Astrocyte of the cerebellum (primary cell): ENCODE results near the gene GDPD5.

ENCODE experiments used
- DNase-seq: peaks from one replicate; pipeline ENCODE4 v3.0.0-alpha.2; 2011; ENCODE audit warnings: low read depth
- H3K4me3 ChIP-seq: 2 replicates; pipeline ENCODE4 v1.5.1; 2011; ENCODE audit warnings: mild to moderate bottlenecking, low read depth, low read length, moderate library complexity
- in situ Hi-C: cut with HindIII; loops from 2 replicates; pipeline ENCODE4 v1.10.0; 2017; ENCODE audit warnings: low sequenced_read_pairs
- TF ChIP-seq, protein P1 (sequence below): IDR thresholded peaks from 2 replicates; pipeline ENCODE4 v1.5.1; 2012; ENCODE audit warnings: low read length, low read depth, moderate library complexity, mild to moderate bottlenecking; ENCODE audit errors: missing control alignments

Gene GDPD5

DNA sequence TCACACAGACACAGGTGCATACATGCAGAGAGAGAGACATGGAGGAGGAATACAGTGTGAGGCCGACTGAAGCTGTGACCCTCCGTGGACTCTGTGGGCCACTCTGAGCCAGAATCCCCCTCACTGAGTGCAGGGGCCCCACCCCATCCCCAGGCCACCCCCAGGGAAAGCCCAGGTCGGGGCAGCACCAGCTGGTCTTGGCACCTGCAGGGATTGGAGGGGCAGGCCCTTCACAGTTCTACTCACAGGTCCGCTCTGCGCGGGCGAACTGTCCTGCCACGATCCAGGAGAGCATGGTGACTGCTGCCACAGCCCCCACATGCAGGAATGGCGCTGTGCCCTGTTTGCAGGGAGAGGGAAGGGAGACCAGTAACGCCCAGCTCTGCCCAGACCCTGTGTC lies 76.5 kb downstream of the GDPD5 start:
- H3K4me3 ChIP-seq: no peak overlapping the region
- DNase-seq: no peak
- in situ Hi-C loops: no loop called here
- TF ChIP-seq, protein P1, sequence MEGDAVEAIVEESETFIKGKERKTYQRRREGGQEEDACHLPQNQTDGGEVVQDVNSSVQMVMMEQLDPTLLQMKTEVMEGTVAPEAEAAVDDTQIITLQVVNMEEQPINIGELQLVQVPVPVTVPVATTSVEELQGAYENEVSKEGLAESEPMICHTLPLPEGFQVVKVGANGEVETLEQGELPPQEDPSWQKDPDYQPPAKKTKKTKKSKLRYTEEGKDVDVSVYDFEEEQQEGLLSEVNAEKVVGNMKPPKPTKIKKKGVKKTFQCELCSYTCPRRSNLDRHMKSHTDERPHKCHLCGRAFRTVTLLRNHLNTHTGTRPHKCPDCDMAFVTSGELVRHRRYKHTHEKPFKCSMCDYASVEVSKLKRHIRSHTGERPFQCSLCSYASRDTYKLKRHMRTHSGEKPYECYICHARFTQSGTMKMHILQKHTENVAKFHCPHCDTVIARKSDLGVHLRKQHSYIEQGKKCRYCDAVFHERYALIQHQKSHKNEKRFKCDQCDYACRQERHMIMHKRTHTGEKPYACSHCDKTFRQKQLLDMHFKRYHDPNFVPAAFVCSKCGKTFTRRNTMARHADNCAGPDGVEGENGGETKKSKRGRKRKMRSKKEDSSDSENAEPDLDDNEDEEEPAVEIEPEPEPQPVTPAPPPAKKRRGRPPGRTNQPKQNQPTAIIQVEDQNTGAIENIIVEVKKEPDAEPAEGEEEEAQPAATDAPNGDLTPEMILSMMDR: no peak

DNA sequence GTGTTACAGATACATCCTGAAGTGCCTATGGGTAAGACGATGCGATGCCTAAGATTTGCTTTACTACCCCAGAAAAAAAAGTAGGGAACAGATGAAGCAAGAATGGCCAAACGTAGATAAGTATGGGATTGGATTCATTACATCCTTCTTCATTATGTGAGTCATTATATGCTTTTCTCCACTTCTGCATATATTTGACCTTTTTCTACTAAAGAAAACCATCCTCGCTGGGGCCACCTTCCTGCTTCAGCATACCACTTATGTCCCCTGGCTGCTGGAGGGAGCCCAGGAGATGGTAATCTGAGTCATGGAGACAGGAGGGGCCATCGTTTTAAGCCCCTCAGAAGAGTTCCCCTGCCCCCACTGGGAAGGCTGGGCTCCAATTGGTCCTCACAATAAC lies 78.3 kb downstream of the GDPD5 start:
- no peak overlapping the region for H3K4me3 ChIP-seq
- DNase-seq: no peak
- in situ Hi-C loops: no loop called here
- TF ChIP-seq, protein P1: no peak

DNA sequence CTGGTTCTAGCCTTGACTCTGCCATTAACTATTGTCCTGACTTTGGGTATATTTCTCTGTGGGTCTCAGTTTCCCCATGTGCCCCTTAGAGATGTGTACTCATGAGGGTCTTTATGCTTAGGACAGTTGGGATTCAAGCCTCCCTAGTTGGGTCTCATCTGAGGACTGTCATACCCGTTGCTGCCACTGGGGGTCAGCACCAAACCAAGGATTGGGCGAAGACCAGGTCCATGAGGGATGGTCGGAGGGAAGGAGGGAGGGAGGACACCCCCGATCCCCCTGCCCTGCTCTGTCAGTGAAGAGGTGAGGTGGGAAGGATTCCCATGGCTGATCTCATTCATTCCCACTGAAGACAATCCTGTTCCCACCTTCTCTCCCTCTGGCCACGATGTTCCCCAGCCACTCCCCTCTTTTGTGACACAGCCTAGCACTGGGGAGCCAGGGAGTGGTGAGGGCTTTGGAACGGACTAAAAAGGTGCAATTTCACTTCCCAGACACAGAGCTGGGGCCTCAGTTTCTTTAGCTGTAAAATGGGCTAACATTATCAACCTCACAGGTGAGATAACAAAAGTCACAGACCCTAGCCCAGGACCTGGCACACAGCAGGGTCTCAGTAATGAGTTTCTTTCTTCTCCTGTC lies 80.3 kb downstream of the GDPD5 start:
- TF ChIP-seq, protein P1: peak; percentile 92
- in situ Hi-C loops: no loop called here
- no peak overlapping the region for H3K4me3 ChIP-seq
- DNase-seq: peak; percentile 11

DNA sequence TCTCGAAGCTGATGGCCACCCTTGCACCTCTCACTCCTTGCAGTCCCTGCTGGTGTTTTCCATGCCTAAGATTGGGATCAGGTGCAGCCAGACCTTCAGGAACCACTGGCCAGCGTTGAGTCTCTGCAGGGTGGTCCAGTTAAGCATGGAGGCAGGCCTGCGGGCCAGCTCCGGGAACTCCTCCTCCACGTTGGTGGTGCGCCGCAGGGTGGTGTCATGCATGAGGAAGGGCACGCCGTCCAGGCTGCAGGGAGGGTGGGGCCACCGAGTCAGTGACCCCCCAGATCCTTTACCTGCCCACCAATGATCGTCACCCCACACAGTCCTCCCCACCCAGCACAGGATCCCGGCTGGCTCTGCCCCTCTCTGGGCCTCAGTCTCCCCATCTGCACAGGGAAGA lies 82.7 kb downstream of the GDPD5 start:
- in situ Hi-C loops: no loop called here
- H3K4me3 ChIP-seq: no peak overlapping the region
- TF ChIP-seq, protein P1: no peak
- no peak for DNase-seq

DNA sequence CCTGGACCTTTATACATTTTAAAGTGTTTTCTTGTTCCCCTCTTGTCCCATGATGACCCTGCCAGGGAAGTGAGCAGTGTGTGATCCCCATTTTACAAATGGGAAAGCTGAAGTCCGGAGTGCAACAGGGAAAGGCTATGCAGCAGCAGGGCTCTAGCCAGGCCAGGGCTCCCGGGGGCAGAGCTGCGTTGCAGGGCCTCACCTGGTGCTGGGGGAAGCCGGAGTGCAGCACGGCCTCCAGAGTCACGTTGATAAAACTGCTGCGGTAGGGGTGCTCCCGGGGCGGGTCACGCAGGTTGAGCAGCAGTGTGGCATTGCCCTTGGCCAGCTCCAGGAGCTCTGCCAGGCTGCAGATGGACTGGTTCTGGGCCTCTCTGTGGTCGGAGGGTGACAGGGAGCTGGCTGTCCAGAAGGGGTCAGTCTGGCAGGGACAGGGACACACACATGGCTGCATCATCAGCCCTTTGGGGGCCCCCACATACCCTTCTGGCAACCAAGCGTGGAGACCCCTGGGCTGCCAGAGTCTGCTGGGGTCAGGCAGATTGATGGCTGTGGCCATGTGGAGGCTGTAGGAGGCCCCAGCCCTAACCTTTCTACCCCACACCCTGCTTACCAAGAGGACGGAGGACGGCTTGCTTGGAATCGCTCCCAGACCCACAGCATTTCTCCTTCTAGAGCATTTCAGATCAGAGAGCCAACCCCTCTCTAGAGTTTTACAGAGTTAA lies 83.4 kb downstream of the GDPD5 start:
- H3K4me3 ChIP-seq: no peak overlapping the region
- TF ChIP-seq, protein P1: no peak
- in situ Hi-C loops: no loop called here
- no peak for DNase-seq

DNA sequence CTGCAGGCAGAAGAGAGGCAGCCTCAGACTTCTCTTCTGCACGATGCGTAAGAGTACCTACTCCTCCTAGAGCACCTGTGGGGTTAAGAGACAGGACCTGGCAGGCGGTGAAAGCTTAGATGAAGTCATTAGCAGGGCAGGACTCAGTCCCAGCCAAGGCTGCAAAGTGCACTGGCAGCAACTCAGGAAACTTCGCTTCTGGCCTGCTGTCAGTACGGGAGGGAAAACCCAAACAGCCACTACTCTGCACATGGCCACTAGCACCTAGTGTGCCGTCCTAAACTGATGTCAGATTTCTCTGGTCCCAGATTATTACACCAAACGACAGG lies 84.0 kb downstream of the GDPD5 start:
- no peak for DNase-seq
- H3K4me3 ChIP-seq: no peak overlapping the region
- TF ChIP-seq, protein P1: no peak
- in situ Hi-C loops: no loop called here
